ENCODE results near the gene DDX23. TPM values are rescaled to one million over a fixed set of nuclear protein-coding genes. Genes with fewer than 3 reads are reported as not detected.

The DDX23 gene
- total and polyA plus RNA-seq, 2 experiments from 2014 or later, result 41.7 to 74.8 TPM

GRCh38 chr12:48883305-48884161 is 31.6 kb upstream of the DDX23 start:
- Histone ChIP-seq H3K36me3 (replicated peaks; ENCODE audit: insufficient read depth, low read depth) (no peaks in the 10 kb centered on the region), H4K20me1 (ENCODE audit: insufficient read depth, poor library complexity, severe bottlenecking) (no peaks in the 10 kb centered on the region), H3K9me2 (replicated peaks; ENCODE audit: insufficient read depth) (no peaks in the 10 kb centered on the region), H2AFZ (no peak overlapping the region), H3K4me2 (peak overlapping the region; percentile 38), H3K27me3 (no peaks in the 10 kb centered on the region), H3K79me2 (no peaks in the 10 kb centered on the region), H3K9me3 (ENCODE audit: low read depth) (no peaks in the 10 kb centered on the region), H3K4me1 (ENCODE audit: insufficient read depth) (peaks cover 30% of the 10 kb centered on the region), H3K4me3 (no peak overlapping the region), H3K27ac (peak overlapping the region; percentile 89)
- peak; percentile 69 for DNase-seq (ENCODE audit: low spot score)
- 29% methylated on average over 13 of the region's 13 CpGs for WGBS (ENCODE audit: low lambda C conversion rate, missing lambda C conversion rate)
- TF ChIP-seq EZH2phosphoT487 (IDR thresholded peaks at IDR 0.05; ENCODE audit: low read depth, severe bottlenecking, unreplicated experiment) (no peak), CTCF (IDR thresholded peaks at IDR 0.05; ENCODE audit: poor library complexity) (no peak), EZH2 (IDR thresholded peaks at IDR 0.05; ENCODE audit: borderline replicate concordance) (no peak)

GRCh38 chr12:48882972-48883304 is 31.0 kb upstream of the DDX23 start:
- 59% methylated on average over 3 of the region's 3 CpGs for WGBS (ENCODE audit: low lambda C conversion rate, missing lambda C conversion rate)

GRCh38 chr12:48882315-48882687 is 30.3 kb upstream of the DDX23 start:
- H3K4me1 ChIP-seq (ENCODE audit: insufficient read depth), result peaks cover 30% of the 10 kb centered on the region
- H3K9me3 ChIP-seq (ENCODE audit: low read depth), result no peaks in the 10 kb centered on the region
- H3K4me3 ChIP-seq, result no peak overlapping the region
- peak; percentile 74 for DNase-seq (ENCODE audit: low spot score)
- peak overlapping the region; percentile 38 for H3K4me2 ChIP-seq
- no peak overlapping the region for H2AFZ ChIP-seq
- H3K27ac ChIP-seq, result peak overlapping the region; percentile 89
- no peaks in the 10 kb centered on the region for H3K27me3 ChIP-seq
- no peak for TF ChIP-seq EZH2phosphoT487 (IDR thresholded peaks at IDR 0.05; ENCODE audit: low read depth, severe bottlenecking, unreplicated experiment)
- no peak for TF ChIP-seq EZH2 (IDR thresholded peaks at IDR 0.05; ENCODE audit: borderline replicate concordance)
- TF ChIP-seq CTCF (IDR thresholded peaks at IDR 0.05; ENCODE audit: poor library complexity), result no peak
- H4K20me1 ChIP-seq (ENCODE audit: insufficient read depth, poor library complexity, severe bottlenecking), result no peaks in the 10 kb centered on the region
- no peaks in the 10 kb centered on the region for H3K36me3 ChIP-seq (replicated peaks; ENCODE audit: insufficient read depth, low read depth)
- no peaks in the 10 kb centered on the region for H3K9me2 ChIP-seq (replicated peaks; ENCODE audit: insufficient read depth)
- H3K79me2 ChIP-seq, result no peaks in the 10 kb centered on the region
- WGBS (ENCODE audit: low lambda C conversion rate, missing lambda C conversion rate), result 7% methylated on average over 10 of the region's 10 CpGs

More at GRCh38 chr12:48882972-48883304, 31.0 kb upstream of the DDX23 start:
- Histone ChIP-seq H3K9me3 (ENCODE audit: low read depth) (no peaks in the 10 kb centered on the region), H3K36me3 (replicated peaks; ENCODE audit: insufficient read depth, low read depth) (no peaks in the 10 kb centered on the region), H3K4me1 (ENCODE audit: insufficient read depth) (peaks cover 30% of the 10 kb centered on the region), H3K27me3 (no peaks in the 10 kb centered on the region), H3K4me2 (peak overlapping the region; percentile 38), H2AFZ (no peak overlapping the region), H3K79me2 (no peaks in the 10 kb centered on the region), H3K27ac (peak overlapping the region; percentile 89), H4K20me1 (ENCODE audit: insufficient read depth, poor library complexity, severe bottlenecking) (no peaks in the 10 kb centered on the region), H3K9me2 (replicated peaks; ENCODE audit: insufficient read depth) (no peaks in the 10 kb centered on the region), H3K4me3 (no peak overlapping the region)
- TF ChIP-seq EZH2phosphoT487 (IDR thresholded peaks at IDR 0.05; ENCODE audit: low read depth, severe bottlenecking, unreplicated experiment) (no peak), CTCF (IDR thresholded peaks at IDR 0.05; ENCODE audit: poor library complexity) (no peak), EZH2 (IDR thresholded peaks at IDR 0.05; ENCODE audit: borderline replicate concordance) (no peak)
- no peak for DNase-seq (ENCODE audit: low spot score)
